HCT116 (cell line): Measurements from ENCODE around the gene DOC2A. TPM values are rescaled to one million over a fixed set of nuclear protein-coding genes. Genes with fewer than 3 reads are reported as not detected.

ENCODE experiments used
- ATAC-seq: fragments of 200-7000 bp; cut with Tn5 transposase; 2 replicates; pipeline ENCODE4 v1.9.1; 2020; ENCODE audit warnings: mild to moderate bottlenecking, moderate library complexity
- BruUV-seq: library from RNA; stranded (reverse); fragments of 400-500 nt; replicated peaks from 2 replicates; lab custom pipeline; 2021; lab: Mats Ljungman, UMichigan
- CTCF ChIA-PET: fragments of 300-600 bp; sonication (Branson Sonifier 250); formaldehyde crosslinking; loops from one replicate; lab custom pipeline; 2021; ENCODE audit warnings: antibody characterized with exemption; lab: Charles Lee
- POLR2A ChIA-PET: fragments of 300-600, 350-600 bp; sonication (Branson Sonifier 250); formaldehyde crosslinking; loops from one replicate; lab custom pipeline; 2021; ENCODE audit warnings: antibody characterized with exemption; lab: Charles Lee
- RAD21 ChIA-PET, 2 experiments: fragments of 300-600 bp; sonication (Branson Sonifier 250); formaldehyde crosslinking; loops; one replicate each; lab custom pipeline; 2023; ENCODE audit warnings: low total read pairs in 2 of 2; ENCODE audit not compliant: uncharacterized antibody in 2 of 2, unreplicated experiment in 2 of 2, low non-redundant PET in 1 of 2; lab: Charles Lee
- DNase-seq: peaks from one replicate; pipeline ENCODE4 v3.0.0-alpha.2; 2010; ENCODE audit warnings: low read depth, low spot score
- H2AFZ ChIP-seq: fragments of 200-600 bp; shearing (Covaris generic), sonication (generic); 2 replicates; pipeline ENCODE4 v1.6.1; 2017; ENCODE audit warnings: low read depth, mixed run types, mixed read lengths, antibody characterized with exemption, low read length; ENCODE audit not compliant: poor library complexity, severe bottlenecking
- H3K27ac ChIP-seq: 2 replicates; pipeline ENCODE4 v1.5.1; 2012; ENCODE audit warnings: low read depth, low read length
- H3K27me3 ChIP-seq: fragments of 200-600 bp; sonication (generic); 2 replicates; pipeline ENCODE4 v1.6.1; 2016; ENCODE audit warnings: mixed run types, low read length, mixed read lengths; ENCODE audit not compliant: insufficient read depth
- H3K36me3 ChIP-seq, 2 experiments: fragments of 200-500 bp in 1 of 2; fragments of 200-600 bp in 1 of 2; sonication (Bioruptor generic) in 1 of 2; sonication (generic) in 1 of 2; 2 replicates each; pipeline versions ENCODE4 v1.5.1 to v1.6.1; 2014 to 2016; ENCODE audit warnings: low read length in 2 of 2, inconsistent platforms in 1 of 2, mixed read lengths in 1 of 2, mixed run types in 1 of 2; ENCODE audit not compliant: insufficient read depth in 2 of 2, control insufficient read depth in 1 of 2
- H3K4me1 ChIP-seq, 2 experiments: fragments of 200-600 bp in 1 of 2; sonication (generic) in 1 of 2; 2 replicates each; pipeline versions ENCODE4 v1.5.1 to v1.6.1; 2012 to 2017; ENCODE audit warnings: low read length in 2 of 2, inconsistent platforms in 1 of 2, mild to moderate bottlenecking in 1 of 2, mixed read lengths in 1 of 2, mixed run types in 1 of 2, moderate library complexity in 1 of 2; ENCODE audit not compliant: insufficient read depth in 2 of 2, control insufficient read depth in 1 of 2
- H3K4me2 ChIP-seq: fragments of 200-600 bp; sonication (generic); 2 replicates; pipeline ENCODE4 v1.6.1; 2017; ENCODE audit warnings: mixed run types, low read length, mixed read lengths
- H3K4me3 ChIP-seq, 2 experiments: fragments of 200-600 bp in 1 of 2; sonication (generic) in 1 of 2; replicated peaks in 1 of 2; 2 replicates each; pipeline ENCODE4 v1.5.1; 2011 to 2016; ENCODE audit warnings: low read length in 2 of 2, control low read depth in 1 of 2, low read depth in 1 of 2, mild to moderate bottlenecking in 1 of 2, mixed read lengths in 1 of 2, mixed run types in 1 of 2
- H3K79me2 ChIP-seq: fragments of 200-600 bp; sonication (generic); 2 replicates; pipeline ENCODE4 v1.6.1; 2017; ENCODE audit warnings: mild to moderate bottlenecking, mixed run types, low read length, moderate library complexity, mixed read lengths; ENCODE audit not compliant: insufficient read depth
- H3K9ac ChIP-seq: fragments of 200-600 bp; sonication (generic); 2 replicates; pipeline ENCODE4 v1.6.1; 2016; ENCODE audit warnings: low read length, mixed read lengths
- H3K9me2 ChIP-seq: fragments of 200-600 bp; sonication (generic), shearing (Covaris generic); 2 replicates; pipeline ENCODE4 v1.6.1; 2017; ENCODE audit warnings: mixed run types, mild to moderate bottlenecking, moderate library complexity; ENCODE audit not compliant: insufficient read depth
- H3K9me3 ChIP-seq, 2 experiments: fragments of 200-500 bp in 1 of 2; fragments of 200-600 bp in 1 of 2; sonication (Bioruptor generic) in 1 of 2; sonication (generic) in 1 of 2; 2 replicates each; pipeline ENCODE4 v1.6.1; 2014 to 2017; ENCODE audit warnings: low read length in 2 of 2, mixed read lengths in 2 of 2, inconsistent platforms in 1 of 2, low read depth in 1 of 2, mild to moderate bottlenecking in 1 of 2, mixed run types in 1 of 2, moderate library complexity in 1 of 2; ENCODE audit not compliant: control insufficient read depth in 1 of 2, insufficient read depth in 1 of 2
- H4K20me1 ChIP-seq: fragments of 200-600 bp; sonication (generic), shearing (Covaris generic); 2 replicates; pipeline ENCODE4 v1.6.1; 2017; ENCODE audit warnings: mixed run types, mild to moderate bottlenecking, moderate library complexity; ENCODE audit not compliant: insufficient read depth
- ATF3 ChIP-seq: IDR thresholded peaks from 2 replicates; pipeline ENCODE4 v1.6.1; 2012
- CTCF ChIP-seq, 3 experiments: fragments of 200-600 bp in 1 of 3; sonication (generic) in 1 of 3; IDR thresholded peaks in 2 of 3; conservative IDR thresholded peaks in 1 of 3; 2 replicates each; pipeline ENCODE4 v1.5.1; 2012 to 2017; ENCODE audit warnings: low read depth in 2 of 3, low read length in 2 of 3, antibody characterized with exemption in 1 of 3, borderline replicate concordance in 1 of 3, control low read depth in 1 of 3, mild to moderate bottlenecking in 1 of 3, mixed read lengths in 1 of 3, mixed run types in 1 of 3, moderate library complexity in 1 of 3; ENCODE audit not compliant: insufficient read depth in 1 of 3
- EGR1 ChIP-seq: IDR thresholded peaks from 2 replicates; pipeline ENCODE4 v1.6.1; 2012; ENCODE audit warnings: low read depth
- EZH2 ChIP-seq: fragments of 200-600 bp; sonication (generic); IDR thresholded peaks from 2 replicates; pipeline ENCODE4 v1.6.1; 2017; ENCODE audit warnings: antibody characterized with exemption, mixed run types
- EZH2phosphoT487 ChIP-seq: fragments of 200-600 bp; IDR thresholded peaks from 2 replicates; pipeline ENCODE4 v1.6.1; 2018; ENCODE audit warnings: antibody characterized with exemption, borderline replicate concordance
- FOSL1 ChIP-seq: IDR thresholded peaks from 2 replicates; pipeline ENCODE4 v1.6.1; 2012; ENCODE audit warnings: low read depth
- JUND ChIP-seq: IDR thresholded peaks from 2 replicates; pipeline ENCODE4 v1.6.1; 2012
- MAX ChIP-seq: IDR thresholded peaks from 2 replicates; pipeline ENCODE4 v1.6.1; 2012
- POLR2A ChIP-seq: IDR thresholded peaks from 2 replicates; pipeline ENCODE4 v1.7.0; 2011; ENCODE audit warnings: borderline replicate concordance; ENCODE audit not compliant: insufficient read depth, insufficient read length; ENCODE audit errors: extremely low read depth
- REST ChIP-seq: IDR thresholded peaks from 2 replicates; pipeline ENCODE4 v1.6.1; 2012; ENCODE audit warnings: low read depth
- SIN3A ChIP-seq: IDR thresholded peaks from 2 replicates; pipeline ENCODE4 v1.6.1; 2012; ENCODE audit warnings: low read depth
- SP1 ChIP-seq: IDR thresholded peaks from 2 replicates; pipeline ENCODE4 v1.6.1; 2012; ENCODE audit warnings: low read depth
- TCF7L2 ChIP-seq: IDR thresholded peaks from 2 replicates; pipeline ENCODE4 v1.7.0; 2011; ENCODE audit warnings: borderline replicate concordance, inconsistent platforms; ENCODE audit not compliant: insufficient read depth, insufficient read length; ENCODE audit errors: extremely low read depth
- YY1 ChIP-seq: IDR thresholded peaks from 2 replicates; pipeline ENCODE4 v1.6.1; 2011; ENCODE audit warnings: low read length, low read depth, moderate library complexity, mild to moderate bottlenecking; ENCODE audit not compliant: insufficient replicate concordance; ENCODE audit errors: extremely low read depth
- ZBTB33 ChIP-seq: IDR thresholded peaks from 2 replicates; pipeline ENCODE4 v1.6.1; 2011; ENCODE audit warnings: mild to moderate bottlenecking, low read length, moderate library complexity; ENCODE audit not compliant: insufficient replicate concordance; ENCODE audit errors: extremely low read depth
- ZFX ChIP-seq: fragments of 450-650 bp; IDR thresholded peaks from 2 replicates; pipeline ENCODE4 v1.6.1; 2017
- ZNF274 ChIP-seq: fragments of 200-500 bp; sonication (Bioruptor generic); IDR thresholded peaks from 2 replicates; pipeline ENCODE4 v1.6.1; 2014; ENCODE audit warnings: mild to moderate bottlenecking, low read depth, low read length, inconsistent platforms
- intact Hi-C: fragments of 100-400 bp; cut with micrococcal nuclease; formaldehyde crosslinking; loops from 2 replicates; pipeline ENCODE4 v1.10.0; 2022
- total RNA-seq: library from RNA; stranded (reverse); gene quantifications from one replicate; pipeline ENCODE4 v1.2.1, GENCODE V29; 2021; ENCODE audit not compliant: unreplicated experiment

Gene DOC2A
- total RNA-seq, 1 experiment from 2014 or later = 17.3 TPM

- ATAC-seq (no peak), DNase-seq (no peak)
- Histone ChIP-seq H3K4me3 (no peak overlapping the region), H3K27me3 (no peaks in the 10 kb centered on the region), H3K9me3 (no peaks in the 10 kb centered on the region), H2AFZ (no peak overlapping the region), H3K27ac (no peak overlapping the region), H3K9ac (no peak overlapping the region), H3K9me2 (no peaks in the 10 kb centered on the region), H3K36me3 (peaks cover 55 to 63% of the 10 kb centered on the region in 2 experiments), H3K79me2 (0 out of 2 replicates have a peak, but pooled peaks cover 6% of the 10 kb centered on the region), H4K20me1 (no peaks in the 10 kb centered on the region), H3K4me1 (no peaks in the 10 kb centered on the region), H3K4me2 (no peak overlapping the region)
- POLR2A ChIA-PET = interaction anchor here (2.0 kb wide), 1 partner anchor 13 kb away, joined by 9 read pairs; the partner anchor contains the start of gene TAOK2
- CTCF ChIA-PET = no interaction called here
- RAD21 ChIA-PET = no interaction called here
- intact Hi-C loops = no loop called here
- TF ChIP-seq POLR2A = no peak
- TF ChIP-seq SP1 = no peak
- TF ChIP-seq ZBTB33 = no peak
- TF ChIP-seq EZH2phosphoT487 = no peak
- TF ChIP-seq ZFX = no peak
- no peak for TF ChIP-seq EGR1
- no peak for TF ChIP-seq SIN3A
- TF ChIP-seq FOSL1 = no peak
- TF ChIP-seq JUND = no peak
- TF ChIP-seq YY1 = no peak
- TF ChIP-seq MAX = no peak
- no peak for TF ChIP-seq EZH2
- TF ChIP-seq ATF3 = no peak
- TF ChIP-seq CTCF (IDR thresholded peaks at IDR 0.05 in 2 of 3, conservative IDR thresholded peaks at IDR 0.05 in 1 of 3; ENCODE audit: borderline replicate concordance in 1 of 3, insufficient read depth in 1 of 3, low read depth in 2 of 3, low read length in 2 of 3) = no peak
- no peak for TF ChIP-seq REST
- TF ChIP-seq TCF7L2 = no peak
- TF ChIP-seq ZNF274 = no peak
- no TSS peak for BruUV-seq
These were observed 24.6 kb downstream of the DOC2A start for GRCh38 chr16:29986231-29986630.
